ENCODE results near the gene AASS.
"Not testable (repeated sequence)": the region's sequence is repeated elsewhere in the genome, so short reads cannot be mapped to it uniquely, and the experiment has no call there.

AASS gene

GRCh38 chr7:122143751-122144711, at the start of gene AASS:
Gene AASS, minus strand, starts transcription at chr7:122144249. Its CDS starts 10,523 bp downstream, at chr7:122133726.
- DNase-seq: peak; percentile 98

GRCh38 chr7:122188785-122189184, 44.7 kb upstream of the AASS start:
- DNase-seq: no peak

GRCh38 chr7:122183106-122183505, 39.1 kb upstream of the AASS start:
- DNase-seq: no peak

GRCh38 chr7:122182081-122182480, 38.0 kb upstream of the AASS start:
- DNase-seq: no peak

GRCh38 chr7:122172144-122172543, 28.1 kb upstream of the AASS start:
- DNase-seq: not testable (repeated sequence)

GRCh38 chr7:122166740-122167139, 22.7 kb upstream of the AASS start:
- DNase-seq: no peak

- DNase-seq: no peak
These were observed 22.2 kb upstream of the AASS start for GRCh38 chr7:122166275-122166674.

- no peak for DNase-seq
These were observed 17.6 kb upstream of the AASS start for GRCh38 chr7:122161628-122162027.

- no peak for DNase-seq
These were observed 11.5 kb upstream of the AASS start for GRCh38 chr7:122155566-122155965.

- DNase-seq: no peak
These were observed 4.8 kb upstream of the AASS start for GRCh38 chr7:122148878-122149277.

GRCh38 chr7:122148081-122148480, 4.0 kb upstream of the AASS start:
- DNase-seq: no peak

GRCh38 chr7:122145937-122146645, 2.0 kb upstream of the AASS start:
- no peak for DNase-seq

- peak; percentile 38 for DNase-seq
These were observed 686 bp downstream of the AASS start for GRCh38 chr7:122143376-122143750.

GRCh38 chr7:122140918-122141317, 3.1 kb downstream of the AASS start:
- DNase-seq: no peak

- DNase-seq: no peak
These were observed 6.6 kb downstream of the AASS start for GRCh38 chr7:122137251-122138077.

GRCh38 chr7:122136639-122137245, 7.3 kb downstream of the AASS start:
- peak; percentile 21 for DNase-seq

- no peak for DNase-seq
These were observed 8.0 kb downstream of the AASS start for GRCh38 chr7:122136078-122136477.

- no peak for DNase-seq
These were observed 8.8 kb downstream of the AASS start for GRCh38 chr7:122135275-122135674.

- DNase-seq: not testable (repeated sequence)
These were observed 9.3 kb downstream of the AASS start for GRCh38 chr7:122134793-122135192.

GRCh38 chr7:122133477-122133876, 10.6 kb downstream of the AASS start:
- no peak for DNase-seq

GRCh38 chr7:122132341-122132740, 11.7 kb downstream of the AASS start:
- DNase-seq: no peak

GRCh38 chr7:122123746-122124145, 20.3 kb downstream of the AASS start:
- no peak for DNase-seq

GRCh38 chr7:122118757-122119156, 25.3 kb downstream of the AASS start:
- no peak for DNase-seq
